HuH-7 (cell line): ENCODE measurements around the gene BARX1.

Experiments
- DNase-seq: peaks from one replicate; pipeline ENCODE4 v3.0.0; 2011; ENCODE audit warnings: low spot score

The BARX1 gene

DNA sequence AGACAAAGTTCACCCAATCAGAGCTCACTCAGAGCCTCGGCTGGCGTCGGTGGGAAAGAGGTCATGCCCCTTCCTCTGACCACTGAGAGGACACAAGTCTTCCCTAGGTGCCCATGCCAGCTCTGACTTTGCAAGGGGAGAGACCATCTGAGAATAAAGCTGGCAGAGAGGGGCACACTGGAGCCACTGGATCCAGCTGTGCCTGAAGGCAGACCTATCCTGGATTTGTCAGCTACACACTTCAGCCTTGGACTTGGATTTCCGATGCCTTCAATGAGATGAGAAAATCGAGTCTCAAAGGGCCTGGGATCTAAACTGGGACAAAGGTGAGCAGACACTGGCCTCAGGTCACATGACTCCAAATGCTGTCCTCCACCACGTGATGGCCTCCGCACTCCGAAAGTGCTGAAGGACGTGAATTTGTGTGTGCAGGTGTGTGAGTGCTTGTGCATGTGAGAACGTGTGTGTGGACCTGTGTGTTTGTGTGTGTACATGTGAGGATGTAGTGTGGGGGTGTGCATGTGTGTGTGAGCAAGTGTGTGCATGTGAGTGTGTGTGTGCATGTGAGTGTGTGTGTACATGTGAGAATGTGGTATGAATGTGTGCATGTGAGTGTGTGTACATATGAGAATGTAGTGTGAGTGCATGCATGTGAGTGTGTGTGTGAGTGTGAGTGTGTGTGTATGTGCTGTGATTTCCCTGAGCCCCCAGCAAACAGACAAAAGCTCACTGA is 37.9 kb downstream of the BARX1 start:
- DNase-seq, result no peak

DNA sequence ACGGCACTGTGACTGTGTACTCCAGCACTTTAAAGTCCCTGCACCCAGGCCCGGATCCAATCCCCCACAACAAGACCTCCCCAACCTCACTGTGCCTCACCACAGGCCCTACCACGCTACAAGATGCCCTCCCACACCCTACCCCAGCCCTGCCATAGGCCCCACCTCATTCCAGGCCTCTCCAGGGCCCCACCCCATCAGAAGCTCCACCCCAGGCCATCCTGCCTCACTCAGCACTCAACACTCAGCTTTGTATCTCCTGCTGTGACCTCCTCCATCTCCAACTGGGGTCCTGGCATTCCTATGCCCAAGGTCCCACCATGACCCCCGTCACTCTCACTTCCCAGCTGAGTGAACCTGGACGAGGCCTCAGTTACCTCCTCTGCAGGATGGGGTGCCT is 38.8 kb downstream of the BARX1 start:
- no peak for DNase-seq

DNA sequence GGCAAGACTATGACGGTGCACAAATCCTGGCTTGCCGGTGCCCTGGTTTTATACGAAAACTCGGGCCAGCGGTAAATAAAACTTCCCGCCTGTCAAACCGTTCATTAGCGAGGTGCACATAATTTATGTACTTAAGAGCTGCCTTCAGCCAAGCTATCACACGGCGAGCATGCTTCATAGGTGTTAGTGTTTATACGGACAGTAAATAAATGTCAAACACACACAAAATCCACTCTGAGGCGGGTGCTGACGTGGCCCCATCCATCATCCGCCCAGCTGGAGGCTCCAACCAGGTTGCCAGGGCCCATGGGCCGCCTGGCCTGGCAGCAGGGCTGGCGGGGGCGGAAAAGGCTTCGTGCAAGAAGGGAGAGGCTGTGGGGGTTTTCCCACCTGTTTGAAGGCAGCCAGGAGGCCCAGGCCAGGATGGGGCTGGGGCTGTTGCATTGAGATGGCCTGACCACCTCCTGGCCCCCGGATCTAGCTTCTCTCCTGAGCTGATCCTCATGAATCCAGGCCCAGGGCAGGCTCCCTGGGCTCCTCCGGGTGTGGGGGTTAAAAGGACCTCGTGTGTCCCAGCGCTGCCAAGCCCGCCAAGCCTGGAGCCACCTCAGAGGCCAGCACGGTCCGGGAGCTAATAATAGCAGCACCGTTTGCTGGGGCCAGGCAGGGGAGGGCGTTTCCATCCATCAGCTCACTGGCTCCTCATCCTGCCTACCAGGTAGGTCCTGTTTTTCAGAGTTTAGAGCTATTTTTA is 43.2 kb downstream of the BARX1 start:
- DNase-seq, result no peak

DNA sequence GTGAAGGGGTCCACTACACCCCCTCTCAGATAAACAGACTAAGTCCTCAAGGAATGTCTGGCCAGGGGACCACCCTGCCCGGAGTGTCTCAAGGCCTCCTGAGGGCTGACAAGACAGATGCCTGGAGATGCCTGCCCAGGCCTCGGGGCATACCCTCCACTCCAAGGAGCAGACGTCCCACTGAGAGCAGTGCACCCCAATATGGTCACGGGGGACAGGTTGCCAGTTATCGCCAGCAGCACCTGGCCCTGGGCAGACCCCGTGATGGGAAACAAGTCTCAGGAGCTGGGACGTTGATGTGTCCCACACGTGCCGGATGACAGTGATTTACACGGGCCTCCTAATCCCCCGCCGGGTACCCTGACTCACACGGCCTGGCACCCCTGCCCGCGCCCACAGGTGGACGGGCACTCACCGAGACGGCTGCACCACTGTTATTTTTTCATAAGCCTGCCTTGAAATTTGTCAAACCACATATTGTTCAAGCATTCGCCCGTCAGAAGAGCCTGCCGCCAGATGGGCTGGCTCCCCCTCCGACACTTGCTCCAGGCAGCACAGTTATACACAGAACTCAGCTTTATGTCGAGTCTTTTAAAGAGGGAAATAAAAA is 43.9 kb downstream of the BARX1 start:
- no peak for DNase-seq

DNA sequence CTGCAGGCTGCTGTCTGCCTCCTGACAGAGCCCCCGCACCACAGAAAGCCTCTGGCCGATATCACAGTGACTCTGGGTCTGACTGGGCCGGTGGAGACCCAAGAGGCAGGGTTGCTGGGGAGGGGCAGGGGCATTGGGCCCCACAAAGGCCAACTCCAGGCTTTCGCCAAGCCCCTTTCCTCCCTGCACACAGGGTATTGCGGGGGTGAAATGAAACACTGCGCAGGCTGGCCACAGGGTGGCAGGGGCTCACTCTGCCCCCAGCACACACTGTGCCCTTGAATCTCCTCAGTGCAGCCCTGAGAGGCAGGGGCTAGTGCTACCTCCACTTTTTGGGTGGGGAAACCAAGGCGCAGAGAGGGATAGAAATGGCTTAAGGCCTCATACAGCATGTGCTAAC is 44.6 kb downstream of the BARX1 start:
- no peak for DNase-seq

DNA sequence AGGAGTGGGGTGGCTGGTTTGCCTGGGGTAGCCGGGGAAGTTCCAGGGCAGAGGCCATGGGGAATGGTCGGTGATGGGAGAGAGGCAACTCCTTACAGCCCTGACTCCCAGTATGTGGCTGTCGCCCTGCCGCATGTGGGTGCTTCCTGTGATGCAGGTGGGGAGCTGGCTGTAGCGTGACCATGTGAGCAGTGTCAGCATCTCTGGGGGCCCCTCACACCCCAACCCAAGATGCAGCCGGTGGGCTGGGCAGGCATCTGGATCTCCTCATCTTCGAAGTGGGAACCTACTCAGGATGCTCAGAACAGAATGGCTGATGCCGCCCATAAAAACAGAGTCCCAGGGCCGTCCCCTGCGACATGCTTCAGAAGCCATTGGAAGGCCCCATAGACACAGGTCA is 45.0 kb downstream of the BARX1 start:
- DNase-seq, result no peak

DNA sequence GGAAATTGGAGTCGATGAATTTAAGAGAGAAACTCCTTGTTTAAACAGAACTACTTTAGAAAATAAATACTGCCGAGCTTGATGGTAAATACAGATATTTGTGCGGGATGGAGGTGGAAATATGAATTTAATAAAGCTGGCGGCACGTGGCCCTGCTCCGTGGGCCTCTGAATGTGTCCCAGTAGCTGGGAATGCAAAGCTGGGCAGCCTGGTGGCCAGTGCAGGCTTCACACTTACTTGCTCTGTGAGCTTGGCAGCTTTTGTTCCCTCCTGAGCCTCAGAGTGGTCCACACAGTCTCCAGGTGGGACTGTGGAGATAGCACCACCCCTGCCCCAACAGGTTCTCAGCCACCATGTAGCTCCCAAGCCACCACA is 45.9 kb downstream of the BARX1 start:
- DNase-seq, result no peak

DNA sequence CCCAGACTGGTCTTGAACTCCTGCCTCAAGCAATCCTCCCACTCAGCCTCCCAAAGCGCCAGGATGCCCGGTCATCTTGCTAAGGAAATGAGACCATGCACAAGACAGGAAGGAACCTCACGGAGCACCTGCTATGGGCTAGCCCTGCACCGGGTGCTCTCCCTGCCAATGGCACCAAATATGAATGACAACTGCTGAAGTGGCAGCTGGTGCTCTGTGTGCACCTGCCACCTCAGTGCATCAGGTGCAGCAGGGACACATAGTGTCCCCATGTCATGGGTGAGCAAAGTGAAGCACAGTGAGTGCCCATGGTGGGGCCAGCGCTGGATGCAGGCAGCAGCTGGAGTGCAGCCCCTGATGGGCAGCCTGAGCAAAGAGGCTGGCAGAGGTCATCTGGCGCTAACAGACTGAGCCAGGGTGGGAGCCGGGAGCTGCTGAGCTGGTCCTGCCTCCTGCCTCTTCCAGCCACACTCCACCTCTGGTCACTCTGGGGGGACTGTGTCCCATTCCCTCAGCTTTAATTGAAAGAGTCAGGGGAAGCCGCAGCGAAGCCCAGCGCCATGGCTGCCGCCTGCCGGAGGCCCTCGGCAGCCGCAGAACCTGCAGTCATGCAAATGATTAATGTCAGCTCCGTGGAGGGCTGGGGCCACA is 46.4 kb downstream of the BARX1 start:
- DNase-seq, result no peak

DNA sequence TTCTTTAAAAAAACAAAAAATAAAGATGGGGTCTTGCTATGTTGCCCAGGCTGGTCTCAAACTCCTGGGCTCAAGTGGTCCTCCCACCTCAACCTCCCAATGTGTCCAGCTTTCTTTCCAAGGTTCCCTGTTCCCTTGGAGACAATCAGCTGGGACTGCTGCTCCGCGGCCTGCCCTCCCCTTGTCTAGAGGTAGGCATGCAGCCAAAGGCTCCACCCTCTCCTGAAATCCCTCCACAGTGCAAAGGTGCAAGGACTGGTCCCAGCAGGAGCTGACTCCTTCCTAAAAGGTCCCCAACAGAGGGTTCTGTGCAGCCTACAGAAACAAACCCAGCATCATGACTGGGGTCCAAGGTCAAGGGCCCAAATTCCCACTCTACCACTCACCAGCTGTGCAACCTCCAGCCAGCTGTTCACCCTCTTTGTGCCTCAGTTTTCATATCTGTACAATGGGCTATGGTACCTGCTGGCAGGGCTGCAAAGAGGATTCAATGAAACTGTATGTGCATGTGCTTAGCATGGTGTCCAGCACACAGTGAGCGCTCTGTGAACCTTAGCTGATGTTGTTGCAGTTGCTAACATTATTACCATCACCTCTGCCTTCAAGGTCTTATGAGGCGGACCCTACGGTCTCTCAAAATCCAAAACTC is 47.5 kb downstream of the BARX1 start:
- DNase-seq, result no peak

DNA sequence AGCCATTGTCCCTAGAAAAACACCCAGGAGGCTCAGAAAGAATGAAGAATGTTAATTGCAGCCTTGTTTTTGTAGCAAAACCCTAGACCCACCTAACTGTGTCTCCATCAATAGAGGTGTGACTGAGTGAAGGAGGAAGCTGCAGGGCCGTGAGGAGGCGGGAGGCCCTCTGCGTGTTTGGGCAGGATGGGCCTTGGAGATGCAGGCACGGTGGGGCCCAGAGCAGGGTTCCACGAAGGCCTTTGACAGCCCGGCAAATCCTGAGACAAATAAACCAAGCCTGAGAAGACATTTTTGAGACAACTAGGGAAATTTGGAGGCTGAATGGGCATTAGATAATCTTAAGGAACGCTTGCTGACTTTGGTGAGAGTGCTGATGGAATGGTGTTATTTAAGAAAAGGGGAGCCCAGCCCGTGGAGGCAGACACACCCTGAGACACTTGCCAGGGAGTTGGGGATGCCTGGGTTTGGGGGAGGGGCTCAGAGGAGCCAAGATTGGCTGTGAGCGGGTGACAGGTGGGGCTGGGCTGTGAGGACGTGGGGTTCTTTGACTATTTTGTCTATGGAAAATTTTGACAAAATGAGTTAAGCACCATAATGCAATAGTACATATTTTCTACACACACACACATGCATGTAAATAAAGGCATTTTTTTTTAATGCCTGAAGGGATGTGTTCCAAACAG is 48.8 kb downstream of the BARX1 start:
- DNase-seq, result no peak

DNA sequence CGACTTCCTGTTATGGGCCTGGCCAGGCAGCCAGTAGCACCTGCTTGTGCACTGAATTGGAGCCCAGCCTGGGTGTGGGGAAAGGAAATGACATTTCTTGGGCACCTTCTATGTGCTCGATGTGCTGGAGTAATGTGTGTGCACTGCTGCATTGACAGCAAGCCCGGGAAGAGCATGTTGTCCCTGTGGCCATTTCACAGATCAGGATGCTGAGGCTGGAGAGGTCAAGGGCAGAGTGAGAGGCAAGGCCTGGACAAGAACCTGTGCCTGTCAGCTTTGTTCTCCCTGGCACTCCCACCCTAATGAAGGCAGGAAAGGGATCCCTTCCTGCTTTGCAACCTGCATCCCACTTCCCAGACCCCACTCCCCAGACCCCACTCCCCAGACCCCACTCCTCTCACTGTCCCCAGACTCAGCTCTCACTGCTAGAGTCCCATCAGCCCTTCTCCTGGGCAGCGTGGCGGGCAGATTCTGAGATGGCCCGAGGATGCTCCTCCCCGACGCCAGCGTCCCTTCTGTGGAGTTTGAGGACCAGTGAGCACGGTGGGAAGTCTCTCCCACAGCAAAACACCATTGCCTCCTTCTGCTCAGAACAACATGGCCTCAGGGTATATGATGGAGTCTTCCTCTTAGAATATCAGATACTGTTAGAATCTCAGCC is 49.6 kb downstream of the BARX1 start:
- no peak for DNase-seq

DNA sequence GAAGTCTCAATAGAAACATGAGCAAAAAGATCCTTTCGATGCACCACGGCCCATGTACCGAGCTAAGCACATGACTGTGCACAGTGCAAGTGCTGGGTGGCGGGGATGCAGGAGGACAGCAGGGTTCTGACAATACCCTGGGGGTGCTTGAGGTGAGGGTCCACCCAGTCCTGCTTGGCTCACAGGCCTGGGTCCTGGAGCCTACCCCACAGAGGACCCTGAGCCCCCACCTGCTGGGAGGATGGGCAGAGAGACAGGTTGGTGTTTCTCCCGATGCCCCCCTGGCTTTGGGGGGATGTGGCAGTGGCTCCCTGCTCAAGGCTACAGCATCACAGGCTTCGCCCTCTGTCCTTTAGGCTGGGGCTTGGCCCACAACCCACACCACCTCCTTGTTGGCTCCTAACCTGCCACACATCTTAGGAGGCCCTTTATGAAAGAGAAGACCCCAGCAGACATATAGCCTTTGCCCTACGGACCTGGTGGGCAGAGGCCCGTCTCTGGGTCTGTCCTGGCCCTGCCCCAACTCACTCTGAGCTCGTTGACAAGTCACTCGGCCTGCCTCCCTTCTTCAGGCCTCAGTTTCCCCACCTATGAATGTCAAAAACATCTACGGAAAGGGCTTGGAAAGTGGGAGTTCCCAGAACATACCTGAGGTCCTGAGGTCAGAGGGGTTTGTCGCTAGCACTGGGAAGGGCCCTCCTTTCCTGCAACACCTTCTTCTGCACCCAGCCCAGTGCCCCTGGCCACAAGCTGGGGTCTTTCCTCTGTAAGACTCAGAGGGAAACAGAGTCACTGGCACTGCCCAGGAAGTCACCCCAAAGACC is 50.3 kb downstream of the BARX1 start:
- no peak for DNase-seq

DNA sequence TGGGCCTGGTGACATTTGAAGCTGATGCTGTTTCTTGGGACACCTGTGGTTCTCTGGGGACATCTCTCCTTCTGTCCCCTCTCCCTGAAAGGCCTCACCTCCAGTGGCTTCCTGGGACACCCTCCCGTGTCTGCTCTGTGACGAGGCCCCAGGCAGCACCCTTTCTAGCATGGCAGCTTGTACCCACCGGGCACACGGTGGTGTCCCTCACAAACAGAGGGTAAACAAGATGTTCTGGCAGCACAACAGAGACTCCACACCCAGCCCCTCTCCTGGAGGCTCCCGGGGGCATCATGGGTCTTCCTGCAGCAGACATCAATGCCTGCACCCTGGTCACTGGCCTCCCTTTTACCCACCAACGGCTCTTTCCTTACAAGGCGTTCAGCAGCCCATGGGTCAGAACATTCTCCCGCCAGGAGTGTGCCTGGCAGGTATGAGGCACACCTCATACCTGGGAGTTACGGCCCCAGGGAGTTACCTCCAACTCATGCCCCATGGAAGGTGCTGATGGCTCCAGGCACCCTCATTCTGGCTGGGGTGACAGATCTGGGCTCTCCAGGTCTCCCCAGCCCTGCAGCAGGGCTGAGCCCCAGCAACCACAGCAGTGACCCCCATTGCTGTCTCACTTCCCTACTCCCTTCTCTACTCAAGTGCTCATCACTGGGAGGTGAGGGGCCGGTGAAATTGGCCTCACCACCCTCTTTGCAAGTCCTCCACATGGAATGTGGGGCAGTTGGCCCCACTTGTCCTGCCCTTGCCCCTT is 51.1 kb downstream of the BARX1 start:
- no peak for DNase-seq

DNA sequence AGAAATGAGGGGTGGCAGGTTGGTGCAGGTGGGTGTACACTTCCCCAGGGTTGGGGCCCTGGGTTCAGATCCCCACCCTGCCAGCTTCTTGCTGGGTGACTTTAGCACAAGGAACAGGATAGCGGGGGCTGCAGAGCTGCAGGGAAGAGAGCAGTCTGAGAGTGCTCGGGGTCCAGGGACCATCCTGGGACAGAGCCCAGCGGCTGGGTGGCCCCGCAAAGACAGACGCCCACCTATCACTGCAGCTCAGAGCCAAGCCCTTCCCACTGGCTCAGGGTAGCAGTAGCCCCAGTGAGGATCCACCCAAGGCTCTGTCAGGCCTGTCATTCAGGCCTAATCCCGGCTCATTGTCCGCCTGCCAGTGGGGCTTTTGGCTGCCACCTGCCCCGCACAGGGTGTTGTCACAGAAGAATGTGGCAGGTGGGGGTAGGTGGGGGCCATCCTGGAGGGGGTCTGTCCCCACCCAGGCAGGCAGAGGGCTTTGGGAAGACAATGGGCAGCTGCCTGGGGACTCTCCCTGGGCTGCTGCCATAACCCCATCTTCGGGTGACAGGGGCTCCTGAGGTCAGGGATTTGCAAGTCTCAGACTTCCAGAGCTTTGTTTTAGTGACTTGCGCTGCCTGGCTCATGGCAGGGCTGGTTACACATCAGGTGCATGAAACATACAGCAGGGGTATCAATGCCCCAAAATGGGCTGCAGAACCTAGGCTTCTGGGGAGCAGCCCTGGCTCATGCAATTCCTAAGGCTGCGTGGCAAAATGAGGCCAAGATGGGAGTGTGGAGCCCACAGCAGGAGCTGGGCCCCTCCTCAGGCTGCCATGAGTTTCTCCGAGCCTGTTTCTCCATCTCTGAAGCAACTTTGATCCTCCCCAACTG is 52.1 kb downstream of the BARX1 start:
- no peak for DNase-seq

DNA sequence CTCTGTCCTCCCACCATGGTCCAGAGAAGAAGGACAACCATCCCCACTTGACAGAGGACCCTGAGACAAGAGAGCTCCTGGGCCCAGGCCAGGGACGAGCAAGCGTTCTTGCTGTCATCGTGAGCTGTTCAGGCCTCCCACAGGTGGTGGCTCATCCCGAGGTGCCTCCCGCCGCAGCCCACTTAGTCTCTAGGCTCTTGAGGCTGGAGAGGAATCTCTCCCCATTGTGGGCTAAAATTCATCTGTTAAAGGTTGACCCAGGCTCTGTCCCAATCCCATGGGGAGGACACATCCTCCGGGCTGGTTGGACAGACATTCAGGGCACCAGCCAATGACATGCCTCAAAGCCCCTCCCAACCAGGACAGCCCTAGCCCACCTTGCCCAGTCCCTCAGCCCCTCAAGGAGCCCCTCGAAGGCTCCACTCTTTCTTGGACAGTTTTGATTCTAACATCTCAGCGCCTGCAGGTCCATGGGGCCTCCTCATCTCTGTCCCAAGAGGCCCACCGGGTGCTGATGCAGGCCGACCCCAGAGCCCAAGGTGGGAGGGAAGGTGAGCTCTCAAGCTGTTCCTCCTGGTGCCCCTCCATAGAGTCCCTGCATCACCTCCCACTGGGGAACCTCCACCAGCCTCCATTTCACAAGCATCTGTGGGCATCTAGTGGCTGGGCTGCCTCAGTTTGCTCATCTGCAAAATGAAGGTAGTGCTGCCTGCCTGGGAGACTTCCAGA is 52.9 kb downstream of the BARX1 start:
- DNase-seq, result no peak
